H1 (cell line): ENCODE results near the gene SERPINA10. TPM values are rescaled to one million over a fixed set of nuclear protein-coding genes. Genes with fewer than 3 reads are reported as not detected.
"Not testable (repeated sequence)": the region's sequence is repeated elsewhere in the genome, so short reads cannot be mapped to it uniquely, and the experiment has no call there.

Source experiments
- CTCF ChIA-PET: fragments of 300-600 bp; sonication (Branson Sonifier 250); formaldehyde crosslinking; loops from one replicate; lab custom pipeline; 2021; ENCODE audit not compliant: partially characterized antibody; lab: Charles Lee
- POLR2A ChIA-PET: fragments of 300-600 bp; sonication (Branson Sonifier 250); formaldehyde crosslinking; loops from one replicate; lab custom pipeline; 2021; ENCODE audit warnings: inconsistent platforms; ENCODE audit not compliant: partially characterized antibody; lab: Charles Lee
- DNase-seq, 2 experiments: peaks; one replicate each; pipeline versions ENCODE4 v3.0.0 to v3.0.0-alpha.2; 2010 to 2022; ENCODE audit warnings: low spot score in 2 of 2, low read depth in 1 of 2, mixed read lengths in 1 of 2
- FAIRE-seq: peaks from 2 replicates; lab custom pipeline; 2011; peaks lifted over from hg19 to GRCh38; lab: Jason Lieb, UNC
- H2AFZ ChIP-seq: 2 replicates; pipeline ENCODE4 v1.8.1; 2012; ENCODE audit warnings: low read length, inconsistent platforms
- H2AK5ac ChIP-seq: 2 replicates; pipeline ENCODE4 v1.6.1; 2013; ENCODE audit warnings: low read depth, low read length
- H2BK120ac ChIP-seq: replicated peaks from 2 replicates; pipeline ENCODE3; 2013; ENCODE audit warnings: low read depth, low read length, inconsistent platforms
- H2BK12ac ChIP-seq: 2 replicates; pipeline ENCODE4 v1.6.1; 2013; ENCODE audit warnings: low read depth, low read length
- H2BK15ac ChIP-seq: 2 replicates; pipeline ENCODE4 v1.6.1; 2013; ENCODE audit warnings: low read length
- H2BK20ac ChIP-seq: 2 replicates; pipeline ENCODE4 v1.6.1; 2013; ENCODE audit warnings: low read length
- H2BK5ac ChIP-seq: 2 replicates; pipeline ENCODE4 v1.6.1; 2013; ENCODE audit warnings: low read depth, low read length
- H3K14ac ChIP-seq: 2 replicates; pipeline ENCODE4 v1.6.1; 2013; ENCODE audit warnings: inconsistent platforms; ENCODE audit not compliant: insufficient read length
- H3K18ac ChIP-seq: 2 replicates; pipeline ENCODE4 v1.6.1; 2013; ENCODE audit warnings: low read length; ENCODE audit errors: extremely low read depth
- H3K23ac ChIP-seq: 2 replicates; pipeline ENCODE4 v1.6.1; 2013; ENCODE audit warnings: inconsistent platforms; ENCODE audit not compliant: insufficient read length
- H3K23me2 ChIP-seq: 2 replicates; pipeline ENCODE4 v1.6.1; 2013; ENCODE audit warnings: low read depth, low read length
- H3K27ac ChIP-seq: 2 replicates; pipeline ENCODE4 v1.6.1; 2011; ENCODE audit warnings: low read depth, low read length, inconsistent platforms
- H3K27me3 ChIP-seq, 4 experiments: replicated peaks in 1 of 4; 1 replicate in 1 of 4; 2 replicates in 3 of 4; pipeline versions ENCODE4 v1.6.1 to v1.8.1; 2011 to 2013; ENCODE audit warnings: low read length in 3 of 4, mild to moderate bottlenecking in 3 of 4, inconsistent platforms in 2 of 4, mixed read lengths in 2 of 4, moderate library complexity in 1 of 4; ENCODE audit not compliant: control insufficient read depth in 3 of 4, insufficient read depth in 3 of 4; ENCODE audit errors: extremely low read depth in 1 of 4
- H3K36me3 ChIP-seq, 4 experiments: 2 replicates each; pipeline versions ENCODE4 v1.6.1 to v1.8.1; 2011 to 2013; ENCODE audit warnings: mild to moderate bottlenecking in 4 of 4, low read length in 3 of 4, moderate library complexity in 2 of 4, control low read depth in 1 of 4, inconsistent platforms in 1 of 4; ENCODE audit not compliant: insufficient read depth in 4 of 4, control insufficient read depth in 2 of 4
- H3K4ac ChIP-seq: replicated peaks from 2 replicates; pipeline ENCODE3; 2013; ENCODE audit warnings: low read length, low read depth, mixed read lengths, inconsistent platforms; ENCODE audit not compliant: insufficient read length
- H3K4me1 ChIP-seq, 4 experiments: replicated peaks in 1 of 4; 1 replicate in 1 of 4; 2 replicates in 3 of 4; pipeline versions ENCODE4 v1.6.1 to v1.8.1; 2011 to 2013; ENCODE audit warnings: low read length in 3 of 4, inconsistent platforms in 2 of 4, mixed read lengths in 1 of 4; ENCODE audit not compliant: insufficient read depth in 4 of 4, control insufficient read depth in 3 of 4
- H3K4me2 ChIP-seq, 2 experiments: 2 replicates each; pipeline versions ENCODE4 v1.6.1 to v1.8.1; 2011 to 2013; ENCODE audit warnings: low read depth in 2 of 2, low read length in 2 of 2, control low read depth in 1 of 2, inconsistent platforms in 1 of 2, mild to moderate bottlenecking in 1 of 2; ENCODE audit not compliant: insufficient read depth in 1 of 2
- H3K4me3 ChIP-seq, 4 experiments: fragments of 200-600, 300-600 bp in 1 of 4; sonication (generic), shearing (Covaris generic), sonication (Bioruptor Twin) in 1 of 4; 2 replicates each; pipeline versions ENCODE4 v1.5.1 to v1.8.1; 2011 to 2016; ENCODE audit warnings: low read length in 4 of 4, low read depth in 3 of 4, control low read depth in 2 of 4, inconsistent platforms in 2 of 4, mild to moderate bottlenecking in 2 of 4, mixed read lengths in 1 of 4, moderate library complexity in 1 of 4; ENCODE audit not compliant: insufficient read depth in 2 of 4; ENCODE audit errors: extremely low read depth in 1 of 4
- H3K56ac ChIP-seq: replicated peaks from 2 replicates; pipeline ENCODE3; 2013; ENCODE audit warnings: low read depth, mild to moderate bottlenecking, mixed read lengths, low read length, inconsistent platforms; ENCODE audit not compliant: insufficient read length
- H3K79me1 ChIP-seq: 2 replicates; pipeline ENCODE4 v1.6.1; 2013; ENCODE audit warnings: low read depth, low read length, control low read depth
- H3K79me2 ChIP-seq, 2 experiments: 2 replicates each; pipeline versions ENCODE4 v1.6.1 to v1.8.1; 2012 to 2013; ENCODE audit warnings: low read length in 2 of 2, mild to moderate bottlenecking in 2 of 2, inconsistent platforms in 1 of 2; ENCODE audit not compliant: insufficient read depth in 2 of 2, control insufficient read depth in 1 of 2
- H3K9ac ChIP-seq, 4 experiments: replicated peaks in 1 of 4; 1 replicate in 1 of 4; 2 replicates in 3 of 4; pipeline versions ENCODE4 v1.6.1 to v1.8.1; 2011 to 2013; ENCODE audit warnings: low read depth in 3 of 4, low read length in 3 of 4, control low read depth in 2 of 4, mild to moderate bottlenecking in 2 of 4, moderate library complexity in 2 of 4, inconsistent platforms in 1 of 4; ENCODE audit errors: extremely low read depth in 1 of 4
- H3K9me3 ChIP-seq, 2 experiments: 2 replicates each; pipeline versions ENCODE4 v1.6.1 to v1.8.1; 2012 to 2013; ENCODE audit warnings: mild to moderate bottlenecking in 2 of 2, moderate library complexity in 2 of 2, control low read depth in 1 of 2, inconsistent platforms in 1 of 2, low read depth in 1 of 2, low read length in 1 of 2, mixed read lengths in 1 of 2; ENCODE audit not compliant: insufficient read depth in 2 of 2
- H4K20me1 ChIP-seq, 2 experiments: replicated peaks in 1 of 2; 2 replicates each; pipeline versions ENCODE3 to v1.8.1; 2011 to 2013; ENCODE audit warnings: inconsistent platforms in 2 of 2, low read length in 2 of 2, mild to moderate bottlenecking in 1 of 2; ENCODE audit not compliant: insufficient read depth in 2 of 2, control insufficient read depth in 1 of 2
- H4K5ac ChIP-seq: 2 replicates; pipeline ENCODE4 v1.6.1; 2013; ENCODE audit warnings: low read length, low read depth, mixed read lengths, inconsistent platforms; ENCODE audit not compliant: insufficient read length
- H4K8ac ChIP-seq: 2 replicates; pipeline ENCODE4 v1.8.0; 2013; ENCODE audit warnings: mild to moderate bottlenecking, moderate library complexity, low read length, inconsistent platforms; ENCODE audit not compliant: insufficient read depth; ENCODE audit errors: extremely low read depth
- H4K91ac ChIP-seq: replicated peaks from 2 replicates; pipeline ENCODE3; 2013; ENCODE audit warnings: low read length, mixed read lengths, inconsistent platforms; ENCODE audit not compliant: insufficient read length
- WGBS, 2 experiments: shearing (Covaris generic) in 1 of 2; methylation state at CpG; one replicate each; pipeline versions ENCODE4 v1.1.6 to v1.1.7; 2013 to 2015; ENCODE audit warnings: low lambda C conversion rate in 2 of 2, mixed read lengths in 2 of 2, inconsistent platforms in 1 of 2, low coverage in 1 of 2, missing lambda C conversion rate in 1 of 2; ENCODE audit not compliant: insufficient replicate concordance in 2 of 2, insufficient coverage in 1 of 2, insufficient read length in 1 of 2; ENCODE audit errors: extremely low coverage in 1 of 2, missing lambda C conversion rate in 1 of 2; 5-methylcytosine and 5-hydroxymethylcytosine counted together
- polyA plus RNA-seq, 7 experiments: library from polyadenylated mRNA; depleted of rRNA in 3 of 7; stranded (reverse) in 5 of 7; unstranded in 2 of 7; fragments of >200 nt in 5 of 7; fragments of 200-250 nt in 2 of 7; gene quantifications; 1 replicate in 5 of 7; 2 replicates in 1 of 7; 4 replicates in 1 of 7; pipeline versions ENCODE4 v1.2.1 to v1.2.3, GENCODE V29; 2011 to 2013; ENCODE audit warnings: missing spikeins in 2 of 7, mixed read lengths in 2 of 7
- total RNA-seq: library from RNA; stranded (reverse); fragmentation: NEBNext Ultra II Directional; extraction: Animal tissue kit (Norgen Biotek cat#: 25700); gene quantifications from 2 replicates; pipeline ENCODE4 v1.2.1, GENCODE V29; 2021

The SERPINA10 gene
- total and polyA plus RNA-seq, 2 of the 8 experiments (the other 6 are each of a cell fraction or from before 2014, with no cell fraction given), result not detected

- H3K4me1 ChIP-seq, FAIRE-seq, DNase-seq, H2BK120ac ChIP-seq, H3K9ac ChIP-seq, H3K56ac ChIP-seq, H4K8ac ChIP-seq, H2BK5ac ChIP-seq, H3K27me3 ChIP-seq, H3K79me2 ChIP-seq, H3K23ac ChIP-seq, H2BK15ac ChIP-seq, CTCF ChIA-PET, H3K18ac ChIP-seq, H2AFZ ChIP-seq, H4K20me1 ChIP-seq, H3K4ac ChIP-seq, H3K14ac ChIP-seq, H2AK5ac ChIP-seq, H3K27ac ChIP-seq, H4K5ac ChIP-seq, H3K9me3 ChIP-seq, H3K79me1 ChIP-seq, H2BK12ac ChIP-seq, H4K91ac ChIP-seq, H2BK20ac ChIP-seq, H3K23me2 ChIP-seq, H3K4me3 ChIP-seq, H3K4me2 ChIP-seq, H3K36me3 ChIP-seq, POLR2A ChIA-PET: not testable (repeated sequence)
- 92% methylated on average over 7 of the region's 7 CpGs; no CpG with 5 or more reads in 1 of the 2 experiments for WGBS, 2 experiments
Observed at GRCh38 chr14:94268582-94268981, 24.5 kb downstream of the SERPINA10 start.
